HEK293 (cell line): Measurements from ENCODE around the gene TBX6.

Experiments used
- KLF9 ChIP-seq: fragments of 450-650 bp; formaldehyde crosslinking; IDR thresholded peaks from 2 replicates; pipeline ENCODE4 v1.5.1; 2016; ENCODE audit warnings: missing biosample characterization, missing genetic modification characterization, low read depth
- PRDM10 ChIP-seq: fragments of 450-650 bp; formaldehyde crosslinking; IDR thresholded peaks from 2 replicates; pipeline ENCODE4 v1.5.1; 2016; ENCODE audit warnings: missing biosample characterization, missing genetic modification characterization
- ZBTB7A ChIP-seq: fragments of 450-650 bp; formaldehyde crosslinking; IDR thresholded peaks from 2 replicates; pipeline ENCODE4 v1.5.1; 2016; ENCODE audit warnings: low read depth, missing biosample characterization, missing genetic modification characterization
- ZNF155 ChIP-seq: fragments of 450-650 bp; formaldehyde crosslinking; IDR thresholded peaks from 2 replicates; pipeline ENCODE4 v1.5.1; 2016; ENCODE audit warnings: missing biosample characterization, missing genetic modification characterization
- ZNF266 ChIP-seq: fragments of 450-650 bp; formaldehyde crosslinking; IDR thresholded peaks from 2 replicates; pipeline ENCODE4 v1.5.1; 2016; ENCODE audit warnings: missing biosample characterization, missing genetic modification characterization, low read depth
- ZNF335 ChIP-seq: fragments of 450-650 bp; formaldehyde crosslinking; conservative IDR thresholded peaks from 2 replicates; pipeline ENCODE4 v1.5.1; 2016; ENCODE audit warnings: missing biosample characterization, missing genetic modification characterization
- ZNF777 ChIP-seq: fragments of 450-650 bp; formaldehyde crosslinking; IDR thresholded peaks from 2 replicates; pipeline ENCODE4 v1.5.1; 2017; ENCODE audit warnings: missing biosample characterization, missing genetic modification characterization, borderline replicate concordance

DNA sequence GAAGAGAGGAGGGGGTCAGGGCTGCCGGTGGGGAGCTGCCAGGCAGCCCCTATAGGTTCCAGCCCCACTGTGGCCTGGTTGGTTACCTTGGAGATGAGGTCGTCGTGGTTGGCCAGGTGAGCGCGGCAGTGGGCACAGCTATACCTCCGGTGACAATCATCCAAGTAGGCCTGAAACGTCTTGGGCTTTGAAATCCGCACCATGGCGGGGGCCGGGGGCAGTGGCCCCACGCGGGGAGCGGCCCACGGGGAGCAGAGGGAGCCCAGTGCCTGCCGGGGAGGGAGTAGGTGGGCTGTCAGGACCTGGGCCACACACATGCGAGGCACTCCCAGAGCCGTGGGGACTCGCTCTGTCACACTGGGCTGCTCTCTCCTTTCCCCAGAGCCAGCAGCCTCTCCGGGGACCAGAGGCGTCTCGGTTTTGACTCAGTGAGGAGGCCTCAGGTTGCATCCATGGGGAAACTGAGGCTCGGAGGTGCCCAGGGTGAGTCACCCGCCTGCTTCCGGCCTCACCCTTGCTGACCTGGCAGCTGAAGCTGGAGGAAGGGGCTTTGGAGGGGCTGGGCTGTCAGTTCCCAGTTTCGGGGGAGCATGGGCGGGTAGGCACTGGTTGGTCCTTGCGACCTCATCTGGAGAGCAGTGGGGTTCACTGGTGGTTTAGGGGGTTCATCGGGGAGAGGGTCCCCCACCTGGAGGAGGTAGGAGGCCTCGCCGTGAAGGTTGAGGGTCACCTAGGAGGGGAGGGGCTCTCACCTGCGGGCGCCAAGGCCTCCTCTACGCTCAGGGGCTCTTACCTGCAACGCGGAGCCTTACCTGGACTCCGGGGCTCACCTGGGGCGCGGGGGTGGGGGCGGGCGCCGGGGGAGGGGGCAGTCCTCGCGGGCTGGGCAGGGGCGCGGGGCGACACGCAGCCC is 3.7 kb upstream of the TBX6 start:
- TF ChIP-seq PRDM10 (no peak), KLF9 (tag by site-specific recombination) (no peak), ZNF335 (no peak), ZBTB7A (tag by site-specific recombination) (peak; percentile 41; the same call in 1 of the 2 replicates), ZNF777 (no peak), ZNF266 (tag by site-specific recombination) (no peak), ZNF155 (no peak)
